Measurements from ENCODE around the gene BLM.

Gene BLM

GRCh38 chr15:90812171-90812957 is 95.2 kb downstream of the BLM start:
- TF ChIP-seq, protein P1, sequence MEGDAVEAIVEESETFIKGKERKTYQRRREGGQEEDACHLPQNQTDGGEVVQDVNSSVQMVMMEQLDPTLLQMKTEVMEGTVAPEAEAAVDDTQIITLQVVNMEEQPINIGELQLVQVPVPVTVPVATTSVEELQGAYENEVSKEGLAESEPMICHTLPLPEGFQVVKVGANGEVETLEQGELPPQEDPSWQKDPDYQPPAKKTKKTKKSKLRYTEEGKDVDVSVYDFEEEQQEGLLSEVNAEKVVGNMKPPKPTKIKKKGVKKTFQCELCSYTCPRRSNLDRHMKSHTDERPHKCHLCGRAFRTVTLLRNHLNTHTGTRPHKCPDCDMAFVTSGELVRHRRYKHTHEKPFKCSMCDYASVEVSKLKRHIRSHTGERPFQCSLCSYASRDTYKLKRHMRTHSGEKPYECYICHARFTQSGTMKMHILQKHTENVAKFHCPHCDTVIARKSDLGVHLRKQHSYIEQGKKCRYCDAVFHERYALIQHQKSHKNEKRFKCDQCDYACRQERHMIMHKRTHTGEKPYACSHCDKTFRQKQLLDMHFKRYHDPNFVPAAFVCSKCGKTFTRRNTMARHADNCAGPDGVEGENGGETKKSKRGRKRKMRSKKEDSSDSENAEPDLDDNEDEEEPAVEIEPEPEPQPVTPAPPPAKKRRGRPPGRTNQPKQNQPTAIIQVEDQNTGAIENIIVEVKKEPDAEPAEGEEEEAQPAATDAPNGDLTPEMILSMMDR (IDR thresholded peaks at IDR 0.05; ENCODE audit: low read depth, low read length), result no peak
- no peaks in the 10 kb centered on the region for H3K9me3 ChIP-seq
- no peaks in the 10 kb centered on the region for H3K27me3 ChIP-seq
- no peak for DNase-seq
- H3K4me3 ChIP-seq (ENCODE audit: low read depth, low read length), result no peak overlapping the region
- no peaks in the 10 kb centered on the region for H3K4me1 ChIP-seq
- H3K36me3 ChIP-seq, result peaks cover 20% of the 10 kb centered on the region

DNA sequence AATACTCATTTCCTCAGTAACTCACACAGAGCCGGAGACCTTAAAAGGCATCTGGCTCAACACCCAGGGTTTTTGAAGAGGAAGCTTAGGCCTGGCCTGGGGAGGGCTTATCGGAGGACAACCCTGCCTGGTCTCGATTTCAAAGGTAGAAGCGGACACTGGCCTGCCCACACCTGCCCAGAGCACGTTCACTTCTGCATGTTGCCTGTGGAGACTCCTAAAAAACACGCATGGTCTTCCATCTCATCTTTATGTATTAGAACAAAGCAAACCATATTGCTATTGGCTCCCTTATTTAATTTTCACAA is 95.8 kb downstream of the BLM start:
- Histone ChIP-seq H3K4me1 (peaks cover 1% of the 10 kb centered on the region; the same call in 1 of the 2 replicates), H3K27me3 (no peaks in the 10 kb centered on the region), H3K4me3 (ENCODE audit: low read depth, low read length) (no peak overlapping the region), H3K36me3 (peaks cover 20% of the 10 kb centered on the region), H3K9me3 (no peaks in the 10 kb centered on the region)
- TF ChIP-seq, protein P1 (IDR thresholded peaks at IDR 0.05; ENCODE audit: low read depth, low read length), result no peak
- DNase-seq, result no peak

- no peak for DNase-seq
- H3K4me3 ChIP-seq (ENCODE audit: low read depth, low read length), result no peak overlapping the region
- no peaks in the 10 kb centered on the region for H3K9me3 ChIP-seq
- TF ChIP-seq, protein P1 (IDR thresholded peaks at IDR 0.05; ENCODE audit: low read depth, low read length), result no peak
- peaks cover 18% of the 10 kb centered on the region for H3K36me3 ChIP-seq
- H3K4me1 ChIP-seq, result peaks cover 9% of the 10 kb centered on the region
- no peaks in the 10 kb centered on the region for H3K27me3 ChIP-seq
These were observed 96.6 kb downstream of the BLM start for GRCh38 chr15:90813796-90814190.

DNA sequence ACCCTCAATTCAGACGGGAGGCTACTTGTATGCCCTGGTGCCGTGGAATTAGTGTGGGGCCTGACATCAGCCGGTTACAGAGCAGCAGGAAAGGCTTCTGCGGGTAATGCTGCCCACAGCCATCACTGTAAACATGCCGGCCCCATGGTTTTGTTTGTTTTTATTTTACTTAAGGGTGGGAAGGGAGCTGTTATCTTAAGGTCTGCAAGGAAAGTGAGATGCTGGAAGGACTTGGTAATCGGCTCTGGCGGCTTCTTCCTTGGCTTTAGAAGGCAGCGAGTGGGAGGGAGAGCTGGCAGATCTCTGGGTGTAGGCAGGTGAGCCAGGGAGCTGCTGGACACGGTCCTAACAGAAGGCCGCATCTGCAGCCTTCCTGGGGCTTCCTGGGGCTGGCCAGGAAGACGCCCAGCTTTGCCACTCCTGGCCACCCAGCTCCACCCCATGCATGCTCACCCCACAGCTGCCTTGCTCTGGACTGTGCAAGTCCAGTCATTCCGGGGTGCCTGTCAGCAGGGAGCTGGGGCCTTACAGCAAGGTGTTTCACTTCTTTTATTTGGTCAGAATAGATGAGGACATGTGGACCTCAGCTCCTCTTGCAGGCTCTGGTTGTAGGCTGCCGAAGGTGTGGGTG is 97.2 kb downstream of the BLM start:
- peaks cover 11% of the 10 kb centered on the region for H3K4me1 ChIP-seq
- TF ChIP-seq, protein P1 (IDR thresholded peaks at IDR 0.05; ENCODE audit: low read depth, low read length), result no peak

DNA sequence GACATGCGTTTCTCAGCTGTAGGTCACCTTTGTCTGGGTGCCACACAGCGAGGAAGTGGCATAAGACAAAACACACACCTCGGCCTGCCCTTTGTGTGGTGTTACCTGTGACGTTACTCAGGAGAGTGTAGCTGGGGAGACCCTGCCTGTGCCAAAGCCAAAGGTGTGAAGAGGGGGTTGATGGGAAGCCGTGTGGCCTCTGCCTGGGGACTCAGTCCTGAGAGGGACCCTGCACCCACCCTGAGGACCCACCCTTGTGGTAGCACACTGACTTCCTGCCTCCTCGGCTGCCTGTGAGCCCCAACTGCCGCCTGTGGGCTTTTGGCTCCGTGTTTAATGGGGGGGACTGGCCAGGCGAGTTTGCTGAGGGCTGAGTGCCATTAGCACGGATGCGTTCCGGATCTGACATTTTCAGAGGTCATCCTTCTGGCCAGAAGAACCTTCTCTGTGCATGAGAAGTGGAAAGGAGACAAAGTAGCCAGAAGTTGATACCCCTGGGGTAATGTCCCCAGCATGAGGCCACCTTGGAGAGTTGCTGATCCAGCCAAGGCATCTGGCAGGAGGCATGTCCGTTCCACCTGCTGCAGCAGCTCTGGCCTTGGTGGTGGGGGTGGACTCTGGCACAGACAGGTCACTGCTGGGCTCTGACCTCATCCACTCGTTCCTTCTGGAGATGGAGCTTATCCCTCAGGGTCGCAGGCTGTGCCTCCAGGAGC is 99.4 kb downstream of the BLM start:
- TF ChIP-seq, protein P1 (IDR thresholded peaks at IDR 0.05; ENCODE audit: low read depth, low read length), result no peak
- Histone ChIP-seq H3K4me3 (ENCODE audit: low read depth, low read length) (no peak overlapping the region), H3K4me1 (peaks cover 11% of the 10 kb centered on the region), H3K36me3 (peaks cover 7% of the 10 kb centered on the region), H3K9me3 (no peaks in the 10 kb centered on the region), H3K27me3 (no peaks in the 10 kb centered on the region)
- DNase-seq, result no peak

More for the DNA sequence above, 97.2 kb downstream of the BLM start:
- no peak for DNase-seq
- no peaks in the 10 kb centered on the region for H3K9me3 ChIP-seq
- peaks cover 13% of the 10 kb centered on the region for H3K36me3 ChIP-seq
- no peaks in the 10 kb centered on the region for H3K27me3 ChIP-seq
- H3K4me3 ChIP-seq (ENCODE audit: low read depth, low read length), result no peak overlapping the region
